Ectodermal cell (in vitro differentiated cells): ENCODE measurements around the gene AGMO.

ENCODE experiments used
- H3K27ac ChIP-seq: 2 replicates; pipeline ENCODE4 v1.7.0; 2013; ENCODE audit warnings: mild to moderate bottlenecking, low read depth, low read length; ENCODE audit not compliant: insufficient read depth, poor library complexity, severe bottlenecking
- H3K27me3 ChIP-seq: 2 replicates; pipeline ENCODE4 v1.7.0; 2013; ENCODE audit warnings: mild to moderate bottlenecking, low read length; ENCODE audit not compliant: insufficient read depth, control insufficient read depth, poor library complexity, severe bottlenecking
- H3K36me3 ChIP-seq: one replicate; pipeline ENCODE4 v1.7.0; 2013; ENCODE audit warnings: low read length; ENCODE audit not compliant: control insufficient read depth, insufficient read depth
- H3K4me1 ChIP-seq: one replicate; pipeline ENCODE4 v1.7.0; 2013; ENCODE audit warnings: low read length; ENCODE audit not compliant: control insufficient read depth, insufficient read depth
- H3K4me3 ChIP-seq: 2 replicates; pipeline ENCODE4 v1.7.0; 2013; ENCODE audit warnings: low read depth, low read length, control low read depth; ENCODE audit not compliant: insufficient read depth
- H3K9me3 ChIP-seq: 2 replicates; pipeline ENCODE4 v1.7.0; 2013; ENCODE audit warnings: mild to moderate bottlenecking, low read length, moderate library complexity; ENCODE audit not compliant: control insufficient read depth
- WGBS, 2 experiments: methylation state at CpG; one replicate each; pipeline ENCODE4 v1.1.7; 2013; ENCODE audit warnings: missing lambda C conversion rate in 2 of 2; 5-methylcytosine and 5-hydroxymethylcytosine counted together

The AGMO gene

DNA sequence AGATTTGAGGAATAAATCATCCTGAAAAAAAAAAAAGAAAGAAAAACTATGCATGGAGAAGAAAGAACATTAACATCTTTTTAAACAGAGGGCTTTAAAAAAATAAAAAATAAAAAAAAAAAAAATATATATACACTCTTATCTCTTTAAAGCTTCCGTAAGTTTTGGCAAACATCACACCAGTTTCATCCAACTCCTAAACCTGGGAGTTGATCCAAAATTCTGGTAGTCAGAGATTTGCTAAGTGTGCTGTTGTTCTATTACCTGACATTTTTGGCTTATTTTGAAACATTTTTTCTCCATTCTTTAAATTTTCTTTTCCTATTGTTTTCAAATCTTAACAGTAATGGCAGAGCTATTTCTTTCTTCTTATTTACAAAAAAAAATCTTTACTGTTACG is 273.1 kb downstream of the AGMO start:
- Histone ChIP-seq H3K9me3 (no peaks in the 10 kb centered on the region), H3K4me1 (no peaks in the 10 kb centered on the region), H3K36me3 (no peaks in the 10 kb centered on the region), H3K4me3 (no peak overlapping the region), H3K27me3 (no peaks in the 10 kb centered on the region), H3K27ac (no peak overlapping the region)
- 100% methylated on average over 1 of the region's 2 CpGs; no CpG with 5 or more reads in 1 of the 2 experiments for whole genome bisulfite sequencing, 2 experiments

DNA sequence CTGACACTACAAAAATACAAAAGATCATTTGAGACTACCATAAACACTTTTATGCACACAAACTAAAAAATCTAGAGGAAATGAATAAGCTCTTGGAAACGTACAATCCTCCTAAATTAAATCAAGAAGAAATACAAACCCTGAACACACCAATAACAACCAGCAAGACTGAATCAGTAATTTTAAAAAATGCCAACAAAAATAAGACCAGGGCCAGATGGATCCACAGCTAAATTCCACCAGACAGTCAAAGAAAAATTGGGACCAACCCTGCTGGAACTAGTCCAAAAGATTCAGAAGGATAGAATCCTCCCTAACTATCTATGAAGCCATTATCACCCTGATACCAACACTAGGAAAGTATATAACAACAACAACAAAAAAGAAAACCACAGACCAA is 277.4 kb downstream of the AGMO start:
- H3K27me3 ChIP-seq: no peaks in the 10 kb centered on the region
- no peak overlapping the region for H3K4me3 ChIP-seq
- H3K9me3 ChIP-seq: no peaks in the 10 kb centered on the region
- 82 to 87% methylated on average over 1 of the region's 1 CpG for WGBS, 2 experiments
- H3K4me1 ChIP-seq: no peaks in the 10 kb centered on the region
- H3K36me3 ChIP-seq: no peaks in the 10 kb centered on the region
- H3K27ac ChIP-seq: no peak overlapping the region

DNA sequence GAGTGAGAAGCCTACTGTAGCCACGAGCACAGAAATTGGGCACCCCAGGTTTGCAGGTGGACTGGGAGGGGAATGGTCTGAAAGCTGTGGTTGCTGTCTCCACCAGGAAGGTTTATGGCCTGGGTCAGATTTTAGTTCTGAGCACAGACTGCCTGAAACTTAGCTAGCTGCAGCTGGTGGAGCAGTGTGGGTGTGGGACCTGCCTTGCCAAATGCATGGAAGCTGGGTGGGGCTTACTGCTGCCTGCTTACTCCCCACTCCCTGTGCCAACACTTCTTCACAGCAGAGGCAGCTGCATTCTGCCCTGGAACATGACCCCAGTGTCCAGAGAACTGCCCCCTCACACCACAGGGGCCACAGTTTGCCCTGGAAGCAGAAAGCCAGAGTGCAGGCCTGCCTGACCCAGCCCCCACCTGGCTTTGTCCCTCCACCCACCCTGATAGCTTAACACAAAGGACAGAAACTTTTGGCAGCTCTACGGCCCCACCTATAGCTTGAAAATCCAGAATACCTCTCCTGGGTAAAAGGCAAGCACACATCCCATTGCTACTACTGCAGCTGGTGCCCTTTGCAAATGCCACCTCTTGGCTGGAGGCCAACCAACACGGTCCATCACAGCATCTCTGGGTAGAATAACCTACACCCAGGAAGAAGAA is 281.6 kb downstream of the AGMO start:
- Histone ChIP-seq H3K4me3 (no peak overlapping the region), H3K9me3 (peaks cover 3% of the 10 kb centered on the region), H3K4me1 (no peaks in the 10 kb centered on the region), H3K27me3 (no peaks in the 10 kb centered on the region), H3K27ac (no peak overlapping the region), H3K36me3 (no peaks in the 10 kb centered on the region)
- 83 to 88% methylated on average over 3 of the region's 3 CpGs for WGBS, 2 experiments

DNA sequence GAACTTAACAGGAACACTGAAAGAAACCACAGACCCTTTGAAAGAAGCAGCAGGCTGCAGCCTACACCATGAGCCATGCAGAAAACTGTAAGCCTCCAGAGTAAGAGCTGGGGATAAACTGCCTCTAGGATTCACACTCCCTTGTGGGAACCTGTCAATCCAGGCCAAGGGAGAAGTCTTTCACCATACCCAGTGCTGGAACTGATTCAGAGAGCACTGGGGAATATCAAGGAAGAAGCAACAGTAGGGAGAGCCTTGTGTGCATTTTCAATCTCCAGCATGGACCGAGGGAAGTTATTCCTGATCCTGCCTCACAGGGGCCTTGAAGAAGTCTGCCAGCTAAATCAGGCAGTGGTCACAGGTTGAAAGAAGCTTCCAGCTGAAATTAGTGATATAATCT is 282.2 kb downstream of the AGMO start:
- Histone ChIP-seq H3K27ac (no peak overlapping the region), H3K36me3 (no peaks in the 10 kb centered on the region), H3K9me3 (peaks cover 3% of the 10 kb centered on the region), H3K27me3 (no peaks in the 10 kb centered on the region), H3K4me3 (no peak overlapping the region), H3K4me1 (no peaks in the 10 kb centered on the region)
- 85 to 87% methylated on average over 1 of the region's 1 CpG for WGBS, 2 experiments

DNA sequence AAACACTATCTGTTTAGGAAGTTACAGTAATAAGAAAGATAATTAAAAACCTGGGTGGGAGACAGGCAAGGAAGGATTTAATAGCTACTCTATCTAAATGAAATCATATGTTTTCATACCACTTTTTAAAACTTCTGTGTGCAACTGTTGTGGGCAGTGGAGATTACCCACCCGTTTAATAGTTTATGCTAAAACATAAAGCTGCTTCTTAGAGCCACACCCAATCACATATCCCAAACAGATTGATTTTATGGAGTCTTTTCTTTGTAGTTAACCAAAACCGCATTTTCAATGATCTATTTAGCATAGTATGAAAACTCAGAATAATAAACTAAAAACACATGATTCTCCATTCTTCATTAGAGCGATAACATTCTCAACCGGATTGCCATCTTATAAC is 304.1 kb downstream of the AGMO start:
- no peaks in the 10 kb centered on the region for H3K9me3 ChIP-seq
- WGBS, 2 experiments: 93 to 100% methylated on average over 3 to 4 of the region's 4 CpGs
- no peaks in the 10 kb centered on the region for H3K36me3 ChIP-seq
- H3K27ac ChIP-seq: no peak overlapping the region
- no peaks in the 10 kb centered on the region for H3K27me3 ChIP-seq
- H3K4me3 ChIP-seq: no peak overlapping the region
- no peaks in the 10 kb centered on the region for H3K4me1 ChIP-seq

DNA sequence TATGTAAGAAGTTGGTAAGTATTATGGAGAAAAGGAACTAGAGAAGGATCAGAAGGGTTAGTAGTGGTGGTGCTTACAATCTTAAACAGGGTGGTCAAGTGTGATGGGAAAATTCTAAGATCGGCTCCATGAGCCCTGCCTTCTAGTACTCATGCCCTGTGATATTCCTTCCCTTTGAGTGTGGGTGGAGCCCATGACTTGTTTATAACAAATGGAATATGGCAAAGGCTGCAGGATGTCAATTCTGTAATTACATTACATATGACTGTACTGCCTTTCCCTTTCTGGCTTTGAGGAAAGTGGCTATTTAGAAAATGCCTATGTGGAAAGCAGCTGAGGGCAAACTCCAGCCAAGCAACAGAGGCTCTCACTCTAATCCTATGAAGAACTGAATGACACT is 309.6 kb downstream of the AGMO start:
- WGBS, 2 experiments: 93 to 100% methylated on average over 1 of the region's 1 CpG
- H3K27ac ChIP-seq: no peak overlapping the region
- H3K36me3 ChIP-seq: no peaks in the 10 kb centered on the region
- peaks cover 3% of the 10 kb centered on the region for H3K4me1 ChIP-seq
- no peaks in the 10 kb centered on the region for H3K27me3 ChIP-seq
- H3K9me3 ChIP-seq: no peaks in the 10 kb centered on the region
- no peak overlapping the region for H3K4me3 ChIP-seq

DNA sequence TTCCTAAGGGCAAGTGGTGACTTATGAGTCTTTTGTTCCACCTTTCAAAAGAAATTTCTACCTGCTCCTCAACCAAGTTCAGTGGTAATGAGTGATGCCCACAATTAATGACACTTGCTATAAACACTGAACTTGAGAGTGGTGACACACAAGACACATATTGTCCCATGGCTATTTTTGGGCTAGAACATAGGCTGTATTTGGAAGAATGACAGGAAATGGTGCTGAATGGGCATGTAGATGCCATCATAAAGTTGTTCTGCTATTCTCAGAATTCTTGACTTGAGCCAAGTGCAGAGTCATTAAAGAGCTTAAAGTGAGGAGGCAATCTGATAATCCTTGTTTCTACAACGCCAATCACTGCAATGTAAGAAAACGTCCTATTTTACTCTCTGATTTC is 313.3 kb downstream of the AGMO start:
- H3K36me3 ChIP-seq: no peaks in the 10 kb centered on the region
- WGBS, 2 experiments: 88 to 100% methylated on average over 2 of the region's 2 CpGs
- H3K4me1 ChIP-seq: peaks cover 3% of the 10 kb centered on the region
- no peak overlapping the region for H3K27ac ChIP-seq
- H3K9me3 ChIP-seq: no peaks in the 10 kb centered on the region
- H3K27me3 ChIP-seq: no peaks in the 10 kb centered on the region
- no peak overlapping the region for H3K4me3 ChIP-seq

DNA sequence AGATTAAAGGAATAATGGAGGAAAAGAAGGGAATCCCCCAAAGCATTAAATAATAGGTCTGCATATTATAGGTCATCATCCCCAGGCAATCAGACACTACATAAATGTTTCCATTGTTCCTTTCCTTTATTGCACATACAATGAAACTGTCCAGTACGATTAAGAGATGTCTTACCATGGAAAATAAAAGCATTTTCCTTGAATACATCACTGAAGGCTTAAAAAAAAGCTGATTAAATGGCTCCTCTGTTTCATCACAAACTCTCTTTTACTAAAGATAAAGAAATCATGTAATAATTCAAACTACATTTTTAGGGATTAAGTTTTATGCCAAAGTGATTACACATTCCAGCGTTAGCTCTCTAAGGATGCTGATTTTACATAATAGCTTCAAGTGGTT is 316.0 kb downstream of the AGMO start:
- Histone ChIP-seq H3K9me3 (no peaks in the 10 kb centered on the region), H3K4me1 (no peaks in the 10 kb centered on the region), H3K4me3 (no peak overlapping the region), H3K36me3 (no peaks in the 10 kb centered on the region), H3K27me3 (no peaks in the 10 kb centered on the region), H3K27ac (no peak overlapping the region)
- WGBS, 2 experiments: 80 to 98% methylated on average over 2 of the region's 2 CpGs

DNA sequence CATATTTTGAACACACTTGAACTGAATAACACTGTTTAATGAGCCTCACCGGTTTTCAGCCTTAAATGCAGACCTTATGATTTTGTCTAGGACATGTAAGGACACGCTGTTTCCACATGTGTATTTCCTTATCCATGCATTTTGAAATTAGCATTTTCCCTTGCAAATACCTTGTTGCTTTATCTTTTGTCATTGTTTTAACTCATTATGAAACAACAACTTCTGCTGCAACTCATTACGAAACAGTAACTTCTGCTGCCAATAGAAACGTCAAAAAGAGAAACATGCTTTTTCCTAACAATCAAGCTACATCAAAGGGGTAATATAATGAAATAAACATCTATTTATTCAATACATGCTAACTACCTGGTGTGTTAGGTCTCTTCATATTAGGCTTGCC is 322.0 kb downstream of the AGMO start:
- Histone ChIP-seq H3K27ac (no peak overlapping the region), H3K4me1 (no peaks in the 10 kb centered on the region), H3K36me3 (no peaks in the 10 kb centered on the region), H3K9me3 (no peaks in the 10 kb centered on the region), H3K4me3 (no peak overlapping the region), H3K27me3 (no peaks in the 10 kb centered on the region)
- WGBS, 2 experiments: 89 to 93% methylated on average over 3 to 4 of the region's 4 CpGs

DNA sequence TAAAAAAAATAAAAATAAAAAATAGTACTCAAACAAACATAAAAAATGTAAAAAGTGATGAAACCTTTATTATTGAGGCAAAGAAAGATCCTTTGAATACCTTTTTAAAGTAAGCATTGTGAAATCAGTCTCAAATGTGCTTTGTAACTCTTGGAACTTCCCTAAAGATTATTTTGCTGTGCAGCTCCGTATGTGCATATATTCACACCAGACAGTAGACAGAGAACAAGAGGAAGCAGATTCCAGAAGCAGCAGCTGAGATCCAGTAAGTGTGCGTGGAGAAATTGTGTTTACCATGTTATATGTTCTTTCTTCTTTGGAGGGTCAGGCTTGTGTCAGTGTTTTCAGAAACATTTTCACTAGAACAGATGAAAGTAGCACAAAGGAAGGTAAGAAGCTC is 324.9 kb downstream of the AGMO start:
- Histone ChIP-seq H3K4me3 (no peak overlapping the region), H3K9me3 (no peaks in the 10 kb centered on the region), H3K27me3 (no peaks in the 10 kb centered on the region), H3K27ac (no peak overlapping the region), H3K36me3 (no peaks in the 10 kb centered on the region), H3K4me1 (no peaks in the 10 kb centered on the region)
- 80 to 100% methylated on average over 2 of the region's 2 CpGs for WGBS, 2 experiments

DNA sequence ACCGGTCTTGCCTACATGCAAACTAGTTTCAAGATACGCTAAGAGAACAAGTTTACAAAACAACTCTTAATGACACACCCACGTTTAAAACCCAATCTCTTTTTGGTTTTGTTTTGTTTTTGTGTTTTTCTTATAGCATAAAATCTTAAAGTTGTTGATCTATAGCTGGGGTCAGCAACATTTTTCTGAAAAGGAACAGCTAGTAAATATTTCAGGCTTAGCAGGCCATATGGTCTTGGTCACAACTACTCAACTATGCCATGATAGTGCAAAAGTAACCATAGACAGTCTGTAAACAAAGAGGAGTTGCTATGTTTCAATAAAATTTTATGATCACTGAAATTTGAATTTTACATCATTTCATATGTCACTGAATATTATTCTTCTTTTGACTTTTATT is 327.4 kb downstream of the AGMO start:
- Histone ChIP-seq H3K4me3 (no peak overlapping the region), H3K27me3 (no peaks in the 10 kb centered on the region), H3K36me3 (no peaks in the 10 kb centered on the region), H3K9me3 (no peaks in the 10 kb centered on the region), H3K27ac (no peak overlapping the region), H3K4me1 (no peaks in the 10 kb centered on the region)
- WGBS, 2 experiments: 93 to 98% methylated on average over 2 to 3 of the region's 3 CpGs
